SU-DHL-6 (cell line): ENCODE measurements around the gene CDK5RAP2.

ENCODE experiments used
- EZH2phosphoT487 ChIP-seq: fragments of 200-600 bp; sonication (generic), shearing (Covaris generic); conservative IDR thresholded peaks from 2 replicates; pipeline ENCODE4 v1.6.1; 2018; ENCODE audit warnings: mild to moderate bottlenecking, antibody characterized with exemption, low read length, moderate library complexity, mixed read lengths
- TF ChIP-seq, protein P1 (sequence below): fragments of 200-600 bp; sonication (generic); IDR thresholded peaks from one replicate; pipeline ENCODE4 v1.5.1; 2017; ENCODE audit warnings: antibody characterized with exemption, mild to moderate bottlenecking, low read length, moderate library complexity; ENCODE audit not compliant: insufficient read depth, poor library complexity, severe bottlenecking

DNA sequence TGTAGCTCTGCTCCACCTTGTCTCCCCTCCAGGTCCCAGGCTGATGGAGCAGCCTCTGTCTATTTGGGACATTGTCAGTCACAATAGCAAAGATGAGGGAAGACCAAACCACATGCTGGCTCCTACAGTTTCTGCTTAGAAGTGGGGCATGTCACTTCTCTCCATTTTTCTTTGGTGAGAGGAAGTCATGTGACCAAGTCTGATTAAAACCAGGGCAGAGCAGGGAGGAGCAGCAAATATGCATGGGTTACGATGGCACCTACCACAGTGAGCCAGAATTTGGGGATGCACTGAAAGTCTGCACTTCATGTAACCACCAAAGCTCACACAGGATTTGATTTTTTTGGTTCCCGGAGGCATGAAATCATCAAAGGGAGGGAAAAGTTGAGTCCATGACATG, 234.6 kb downstream of the CDK5RAP2 start:
- TF ChIP-seq, protein P1, sequence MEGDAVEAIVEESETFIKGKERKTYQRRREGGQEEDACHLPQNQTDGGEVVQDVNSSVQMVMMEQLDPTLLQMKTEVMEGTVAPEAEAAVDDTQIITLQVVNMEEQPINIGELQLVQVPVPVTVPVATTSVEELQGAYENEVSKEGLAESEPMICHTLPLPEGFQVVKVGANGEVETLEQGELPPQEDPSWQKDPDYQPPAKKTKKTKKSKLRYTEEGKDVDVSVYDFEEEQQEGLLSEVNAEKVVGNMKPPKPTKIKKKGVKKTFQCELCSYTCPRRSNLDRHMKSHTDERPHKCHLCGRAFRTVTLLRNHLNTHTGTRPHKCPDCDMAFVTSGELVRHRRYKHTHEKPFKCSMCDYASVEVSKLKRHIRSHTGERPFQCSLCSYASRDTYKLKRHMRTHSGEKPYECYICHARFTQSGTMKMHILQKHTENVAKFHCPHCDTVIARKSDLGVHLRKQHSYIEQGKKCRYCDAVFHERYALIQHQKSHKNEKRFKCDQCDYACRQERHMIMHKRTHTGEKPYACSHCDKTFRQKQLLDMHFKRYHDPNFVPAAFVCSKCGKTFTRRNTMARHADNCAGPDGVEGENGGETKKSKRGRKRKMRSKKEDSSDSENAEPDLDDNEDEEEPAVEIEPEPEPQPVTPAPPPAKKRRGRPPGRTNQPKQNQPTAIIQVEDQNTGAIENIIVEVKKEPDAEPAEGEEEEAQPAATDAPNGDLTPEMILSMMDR, result no peak
- no peak for TF ChIP-seq EZH2phosphoT487
